ENCODE results near the gene FNIP2.
"Not testable (repeated sequence)": the region's sequence is repeated elsewhere in the genome, so short reads cannot be mapped to it uniquely, and the experiment has no call there.

FNIP2 gene

DNA sequence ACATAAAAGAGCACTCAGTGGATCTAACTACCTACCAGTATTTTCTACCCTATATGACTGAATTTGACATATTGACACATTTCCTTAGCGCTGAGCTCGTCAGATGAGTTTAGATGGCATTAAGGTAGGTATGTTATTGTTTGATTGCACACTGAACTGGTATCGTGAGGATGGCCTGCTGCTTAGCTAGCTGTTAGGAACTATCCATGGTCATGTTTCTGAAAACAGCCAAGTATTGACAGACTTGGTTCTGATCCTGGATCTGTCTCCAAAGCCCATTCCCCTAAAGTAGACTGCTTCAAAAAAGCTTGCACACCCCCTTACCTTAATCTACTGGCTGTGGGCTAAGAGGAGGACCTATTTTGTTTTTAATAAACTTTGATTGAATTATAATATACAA is 32.9 kb downstream of the FNIP2 start:
- H3K4me1 ChIP-seq (ENCODE audit: insufficient read depth, insufficient read length): no peaks in the 10 kb centered on the region
- H3K9me3 ChIP-seq (ENCODE audit: insufficient read depth, low read length): no peaks in the 10 kb centered on the region
- no peak overlapping the region for H3K9ac ChIP-seq (ENCODE audit: insufficient read length, low read depth)
- no peak overlapping the region for H3K4me3 ChIP-seq (ENCODE audit: insufficient read length, low read depth)
- H3K36me3 ChIP-seq (ENCODE audit: insufficient read depth, insufficient read length, low read length): no peaks in the 10 kb centered on the region
- H3K27me3 ChIP-seq (ENCODE audit: insufficient read depth, insufficient read length): no peaks in the 10 kb centered on the region
- no peak for TF ChIP-seq YY1 (IDR thresholded peaks at IDR 0.05; ENCODE audit: insufficient read depth, insufficient read length)
- TF ChIP-seq SUZ12 (IDR thresholded peaks at IDR 0.05; ENCODE audit: extremely low read depth, insufficient read depth, insufficient read length): no peak
- no peak for TF ChIP-seq ZNF274 (IDR thresholded peaks at IDR 0.05; ENCODE audit: low read depth, low read length)
- DNase-seq (ENCODE audit: low read depth, low spot score): no peak

DNA sequence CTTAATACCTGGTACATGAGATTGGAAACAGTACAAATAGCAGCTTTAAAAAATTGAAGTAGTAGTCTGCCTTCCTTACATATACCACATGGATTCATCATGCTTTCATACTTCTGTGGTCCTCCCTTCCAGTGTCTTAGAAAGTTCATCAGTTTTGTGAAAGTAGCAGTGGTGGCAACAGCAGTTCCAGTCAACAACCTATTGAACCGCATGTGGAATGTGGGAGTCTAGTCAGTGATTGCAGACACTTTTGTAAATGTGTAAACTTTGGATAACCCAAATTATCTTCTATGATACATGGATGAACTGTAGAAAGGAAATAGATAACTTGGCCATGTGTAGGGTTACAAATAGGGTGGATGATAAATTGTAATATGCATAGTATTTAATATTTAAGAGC is 34.1 kb downstream of the FNIP2 start:
- Histone ChIP-seq H3K4me3 (ENCODE audit: insufficient read length, low read depth) (no peak overlapping the region), H3K27me3 (ENCODE audit: insufficient read depth, insufficient read length) (no peaks in the 10 kb centered on the region), H3K36me3 (ENCODE audit: insufficient read depth, insufficient read length, low read length) (no peaks in the 10 kb centered on the region), H3K9ac (ENCODE audit: insufficient read length, low read depth) (no peak overlapping the region), H3K4me1 (ENCODE audit: insufficient read depth, insufficient read length) (no peaks in the 10 kb centered on the region), H3K9me3 (ENCODE audit: insufficient read depth, low read length) (no peaks in the 10 kb centered on the region)
- no peak for DNase-seq (ENCODE audit: low read depth, low spot score)
- TF ChIP-seq ZNF274 (IDR thresholded peaks at IDR 0.05; ENCODE audit: low read depth, low read length) (no peak), SUZ12 (IDR thresholded peaks at IDR 0.05; ENCODE audit: extremely low read depth, insufficient read depth, insufficient read length) (no peak), YY1 (IDR thresholded peaks at IDR 0.05; ENCODE audit: insufficient read depth, insufficient read length) (no peak)

DNA sequence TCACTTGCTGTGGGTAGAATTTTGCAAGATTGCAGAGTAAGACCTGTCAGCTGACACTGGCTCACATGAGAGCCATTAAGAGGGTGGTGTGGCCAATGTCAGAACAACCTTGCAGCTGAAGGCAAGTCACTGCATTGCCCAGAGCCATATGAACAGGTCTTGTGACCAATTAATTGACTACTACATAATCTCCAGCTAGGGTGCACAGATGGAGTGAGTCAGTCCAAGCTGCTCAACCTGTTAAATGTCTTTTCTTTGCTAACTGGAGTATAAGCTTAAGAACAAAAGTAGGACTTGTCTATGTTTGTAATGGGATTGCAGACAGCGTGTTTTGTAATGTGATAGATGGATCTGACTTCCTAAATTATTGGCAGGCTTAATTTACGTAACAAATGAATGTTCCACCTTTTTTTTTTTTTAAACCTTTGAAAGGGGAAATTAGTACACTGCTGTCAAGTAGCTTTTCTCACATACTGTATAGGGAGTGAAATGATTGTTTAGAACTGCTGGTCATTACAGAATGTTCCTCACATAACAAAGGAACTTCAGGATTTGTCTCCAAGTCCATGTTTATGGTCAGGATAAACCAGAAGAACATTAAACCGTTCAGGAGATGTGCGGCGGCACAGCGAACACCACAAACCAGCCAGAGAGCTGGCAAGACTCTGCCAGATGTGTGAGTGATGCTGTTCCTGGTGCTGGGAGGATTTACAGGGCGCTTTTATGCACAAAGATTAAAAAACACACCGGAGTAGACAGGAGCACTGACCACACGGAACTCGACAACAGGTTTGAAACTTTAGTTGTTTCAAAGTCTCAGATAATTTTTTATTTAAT is 37.0 kb downstream of the FNIP2 start:
- Histone ChIP-seq H3K4me3 (ENCODE audit: insufficient read length, low read depth) (no peak overlapping the region), H3K9ac (ENCODE audit: insufficient read length, low read depth) (no peak overlapping the region), H3K9me3 (ENCODE audit: insufficient read depth, low read length) (no peaks in the 10 kb centered on the region), H3K4me1 (ENCODE audit: insufficient read depth, insufficient read length) (no peaks in the 10 kb centered on the region), H3K27me3 (ENCODE audit: insufficient read depth, insufficient read length) (no peaks in the 10 kb centered on the region), H3K36me3 (ENCODE audit: insufficient read depth, insufficient read length, low read length) (no peaks in the 10 kb centered on the region)
- no peak for DNase-seq (ENCODE audit: low read depth, low spot score)
- TF ChIP-seq YY1 (IDR thresholded peaks at IDR 0.05; ENCODE audit: insufficient read depth, insufficient read length) (no peak), ZNF274 (IDR thresholded peaks at IDR 0.05; ENCODE audit: low read depth, low read length) (no peak), SUZ12 (IDR thresholded peaks at IDR 0.05; ENCODE audit: extremely low read depth, insufficient read depth, insufficient read length) (no peak)

DNA sequence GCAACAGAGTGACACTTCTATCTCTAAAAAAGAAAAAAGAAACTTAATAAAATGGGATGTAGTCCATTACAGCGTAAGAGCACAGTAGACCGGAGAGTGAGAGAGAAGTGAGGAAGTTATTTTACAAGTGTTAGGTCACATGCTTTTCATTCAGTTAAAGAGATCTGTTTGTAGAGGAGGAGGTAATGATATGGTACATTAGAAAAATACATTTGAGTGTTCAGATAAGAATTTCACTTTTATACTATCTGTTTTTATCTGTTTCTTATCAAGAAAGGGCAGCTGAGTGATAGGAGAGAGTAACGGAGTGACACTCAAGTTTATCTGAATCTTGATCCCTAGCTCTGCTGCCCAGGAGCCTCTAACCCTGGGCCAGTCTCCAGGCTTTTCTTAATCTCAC is 38.9 kb downstream of the FNIP2 start:
- no peaks in the 10 kb centered on the region for H3K27me3 ChIP-seq (ENCODE audit: insufficient read depth, insufficient read length)
- H3K36me3 ChIP-seq (ENCODE audit: insufficient read depth, insufficient read length, low read length): no peaks in the 10 kb centered on the region
- H3K9ac ChIP-seq (ENCODE audit: insufficient read length, low read depth): no peak overlapping the region
- no peak for TF ChIP-seq YY1 (IDR thresholded peaks at IDR 0.05; ENCODE audit: insufficient read depth, insufficient read length)
- TF ChIP-seq ZNF274 (IDR thresholded peaks at IDR 0.05; ENCODE audit: low read depth, low read length): no peak
- no peak for TF ChIP-seq SUZ12 (IDR thresholded peaks at IDR 0.05; ENCODE audit: extremely low read depth, insufficient read depth, insufficient read length)
- H3K4me1 ChIP-seq (ENCODE audit: insufficient read depth, insufficient read length): no peaks in the 10 kb centered on the region
- no peak for DNase-seq (ENCODE audit: low read depth, low spot score)
- no peak overlapping the region for H3K4me3 ChIP-seq (ENCODE audit: insufficient read length, low read depth)
- no peaks in the 10 kb centered on the region for H3K9me3 ChIP-seq (ENCODE audit: insufficient read depth, low read length)

DNA sequence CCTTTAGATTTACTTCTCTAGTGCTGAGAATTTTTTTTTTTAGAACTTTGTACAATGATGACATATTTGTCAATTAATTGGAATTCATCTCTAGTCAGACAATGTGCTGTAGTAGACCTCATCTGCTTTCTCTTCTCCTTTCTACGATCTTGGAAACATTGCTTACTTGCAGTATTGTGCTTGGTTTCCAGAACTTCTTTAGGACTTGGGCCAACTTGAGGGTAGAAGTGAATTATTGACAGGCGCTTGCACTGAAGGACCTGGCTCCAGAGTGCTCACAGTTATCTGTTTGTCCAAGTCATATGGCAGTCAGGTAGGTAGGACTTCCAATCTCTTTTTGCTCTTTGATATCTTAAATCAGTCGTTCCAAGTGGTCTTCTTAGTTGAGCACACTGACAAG is 39.6 kb downstream of the FNIP2 start:
- Histone ChIP-seq H3K9ac (ENCODE audit: insufficient read length, low read depth) (no peak overlapping the region), H3K27me3 (ENCODE audit: insufficient read depth, insufficient read length) (no peaks in the 10 kb centered on the region), H3K36me3 (ENCODE audit: insufficient read depth, insufficient read length, low read length) (no peaks in the 10 kb centered on the region), H3K4me1 (ENCODE audit: insufficient read depth, insufficient read length) (no peaks in the 10 kb centered on the region), H3K9me3 (ENCODE audit: insufficient read depth, low read length) (no peaks in the 10 kb centered on the region), H3K4me3 (ENCODE audit: insufficient read length, low read depth) (no peak overlapping the region)
- TF ChIP-seq YY1 (IDR thresholded peaks at IDR 0.05; ENCODE audit: insufficient read depth, insufficient read length) (no peak), ZNF274 (IDR thresholded peaks at IDR 0.05; ENCODE audit: low read depth, low read length) (no peak), SUZ12 (IDR thresholded peaks at IDR 0.05; ENCODE audit: extremely low read depth, insufficient read depth, insufficient read length) (no peak)
- no peak for DNase-seq (ENCODE audit: low read depth, low spot score)

DNA sequence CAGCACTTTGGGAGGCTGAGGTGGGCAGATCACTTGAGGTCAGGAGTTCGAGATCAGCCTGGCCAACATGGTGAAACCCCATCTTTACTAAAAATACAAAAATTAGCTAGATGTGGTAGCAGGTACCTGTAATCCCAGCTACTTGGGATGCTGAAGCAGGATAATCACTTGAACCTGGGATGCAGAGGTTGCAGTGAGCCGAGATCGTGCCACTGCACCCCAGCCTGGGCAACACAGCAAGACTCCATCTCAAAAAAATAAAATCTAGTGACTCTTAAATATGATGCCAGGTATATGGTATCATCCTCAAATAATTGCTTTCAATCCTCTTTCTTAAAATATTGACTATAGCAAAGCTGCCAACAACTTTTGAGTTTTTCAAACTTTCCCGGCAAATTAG is 40.4 kb downstream of the FNIP2 start:
- not testable (repeated sequence) for H3K36me3 ChIP-seq (ENCODE audit: insufficient read depth, insufficient read length, low read length); H3K27me3 ChIP-seq (ENCODE audit: insufficient read depth, insufficient read length); DNase-seq (ENCODE audit: low read depth, low spot score); H3K9ac ChIP-seq (ENCODE audit: insufficient read length, low read depth); H3K4me1 ChIP-seq (ENCODE audit: insufficient read depth, insufficient read length); H3K9me3 ChIP-seq (ENCODE audit: insufficient read depth, low read length); H3K4me3 ChIP-seq (ENCODE audit: insufficient read length, low read depth)

DNA sequence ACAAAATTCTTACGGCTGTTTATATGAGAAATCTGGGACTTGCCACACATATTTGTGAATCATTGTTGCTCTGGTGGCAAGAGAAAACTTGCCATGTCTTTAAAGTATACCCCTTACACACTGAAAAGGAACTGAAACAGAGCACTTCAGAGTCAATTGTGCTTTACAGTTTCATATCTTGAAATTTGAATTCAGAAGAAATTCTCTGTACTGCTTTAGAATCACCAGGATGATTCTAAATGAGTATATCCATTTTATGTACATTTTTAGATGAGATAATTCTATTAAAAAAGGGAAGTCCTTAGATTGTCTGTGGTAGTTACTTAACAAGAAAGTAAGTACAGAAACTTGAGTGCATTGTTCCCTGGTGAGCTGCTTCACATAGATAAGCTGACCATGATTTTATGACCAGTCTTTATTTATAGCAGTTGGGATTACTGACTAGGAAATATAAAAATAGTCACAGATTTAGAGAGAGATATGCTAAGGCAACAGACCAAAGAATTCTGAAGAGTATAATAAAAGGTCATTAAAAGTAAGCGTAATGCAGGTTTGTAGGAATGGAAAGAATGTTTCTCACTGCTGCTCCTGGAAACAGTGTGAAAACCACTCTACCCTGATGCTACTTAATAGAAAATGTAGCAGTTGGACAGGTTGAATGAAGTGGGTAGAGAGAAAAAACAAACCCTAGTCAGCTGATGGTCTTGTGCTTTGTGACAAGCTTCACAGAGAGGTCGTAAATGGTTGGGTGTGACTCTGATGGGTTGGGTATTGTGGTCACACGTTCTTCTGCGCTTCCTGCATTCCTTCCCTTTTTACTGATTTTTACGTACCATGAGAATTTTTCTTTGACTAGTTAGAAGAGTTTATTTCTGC is 41.0 kb downstream of the FNIP2 start:
- Histone ChIP-seq H3K9me3 (ENCODE audit: insufficient read depth, low read length) (no peaks in the 10 kb centered on the region), H3K27me3 (ENCODE audit: insufficient read depth, insufficient read length) (no peaks in the 10 kb centered on the region), H3K9ac (ENCODE audit: insufficient read length, low read depth) (no peak overlapping the region), H3K4me3 (ENCODE audit: insufficient read length, low read depth) (no peak overlapping the region), H3K36me3 (ENCODE audit: insufficient read depth, insufficient read length, low read length) (no peaks in the 10 kb centered on the region), H3K4me1 (ENCODE audit: insufficient read depth, insufficient read length) (no peaks in the 10 kb centered on the region)
- TF ChIP-seq SUZ12 (IDR thresholded peaks at IDR 0.05; ENCODE audit: extremely low read depth, insufficient read depth, insufficient read length): no peak
- no peak for TF ChIP-seq YY1 (IDR thresholded peaks at IDR 0.05; ENCODE audit: insufficient read depth, insufficient read length)
- TF ChIP-seq ZNF274 (IDR thresholded peaks at IDR 0.05; ENCODE audit: low read depth, low read length): no peak
- no peak for DNase-seq (ENCODE audit: low read depth, low spot score)
